HEK293T (cell line): Measurements from ENCODE around the gene KDM3B.

Experiments
- CTCF ChIA-PET: fragments of 350-600 bp; formaldehyde crosslinking; extraction: SDS; loops from one replicate; lab custom pipeline; 2021; ENCODE audit warnings: antibody characterized with exemption, inconsistent platforms; lab: Yijun Ruan, JAX
- POLR2A ChIA-PET: fragments of 350-600 bp; formaldehyde crosslinking; extraction: SDS; loops from one replicate; lab custom pipeline; 2020; ENCODE audit warnings: antibody characterized with exemption, inconsistent platforms; lab: Yijun Ruan, JAX
- DNase-seq: peaks from one replicate; pipeline ENCODE4 v3.0.0; 2012; ENCODE audit warnings: mixed read lengths; ENCODE audit errors: extremely low spot score
- ARNT ChIP-seq: fragments of 450-650 bp; IDR thresholded peaks from 2 replicates; pipeline ENCODE4 v1.6.1; 2017; ENCODE audit warnings: mild to moderate bottlenecking
- BHLHE40 ChIP-seq: fragments of 450-650 bp; IDR thresholded peaks from 2 replicates; pipeline ENCODE4 v1.6.1; 2016; ENCODE audit warnings: mild to moderate bottlenecking, moderate library complexity, borderline replicate concordance
- CTBP1 ChIP-seq: fragments of 450-650 bp; IDR thresholded peaks from 2 replicates; pipeline ENCODE4 v1.6.1; 2016; ENCODE audit warnings: borderline replicate concordance
- ELF4 ChIP-seq: fragments of 450-650 bp; IDR thresholded peaks from 2 replicates; pipeline ENCODE4 v1.6.1; 2017; ENCODE audit warnings: antibody characterized with exemption
- FOXA1 ChIP-seq: fragments of 450-650 bp; IDR thresholded peaks from 2 replicates; pipeline ENCODE4 v1.6.1; 2016; ENCODE audit warnings: mild to moderate bottlenecking
- FOXK2 ChIP-seq: fragments of 450-650 bp; IDR thresholded peaks from 2 replicates; pipeline ENCODE4 v1.6.1; 2016; ENCODE audit warnings: mild to moderate bottlenecking
- FOXM1 ChIP-seq: fragments of 450-650 bp; IDR thresholded peaks from 2 replicates; pipeline ENCODE4 v1.6.1; 2017; ENCODE audit warnings: mild to moderate bottlenecking, borderline replicate concordance
- HDGF ChIP-seq: fragments of 450-650 bp; IDR thresholded peaks from 2 replicates; pipeline ENCODE4 v1.6.1; 2017; ENCODE audit warnings: antibody characterized with exemption, borderline replicate concordance
- L3MBTL2 ChIP-seq: fragments of 450-650 bp; conservative IDR thresholded peaks from 2 replicates; pipeline ENCODE4 v1.6.1; 2016; ENCODE audit warnings: mild to moderate bottlenecking
- LEF1 ChIP-seq: fragments of 450-650 bp; IDR thresholded peaks from 2 replicates; pipeline ENCODE4 v1.6.1; 2017; ENCODE audit warnings: mild to moderate bottlenecking, borderline replicate concordance
- NFRKB ChIP-seq: fragments of 450-650 bp; IDR thresholded peaks from 2 replicates; pipeline ENCODE4 v1.6.1; 2016; ENCODE audit warnings: mild to moderate bottlenecking, moderate library complexity
- PKNOX1 ChIP-seq: fragments of 450-650 bp; IDR thresholded peaks from 2 replicates; pipeline ENCODE4 v1.6.1; 2016
- SP1 ChIP-seq: fragments of 450-650 bp; IDR thresholded peaks from 2 replicates; pipeline ENCODE4 v1.6.1; 2017
- SUZ12 ChIP-seq: fragments of 450-650 bp; IDR thresholded peaks from 2 replicates; pipeline ENCODE4 v1.6.1; 2016; ENCODE audit warnings: mild to moderate bottlenecking
- TARDBP ChIP-seq: fragments of 450-650 bp; IDR thresholded peaks from 2 replicates; pipeline ENCODE4 v1.6.1; 2016
- ZNF384 ChIP-seq: fragments of 450-650 bp; IDR thresholded peaks from 2 replicates; pipeline ENCODE4 v1.6.1; 2016

Gene KDM3B

GRCh38 chr5:138354387-138354786 lies 1.9 kb downstream of the KDM3B start:
- no peak for DNase-seq
- TF ChIP-seq SUZ12 = no peak
- TF ChIP-seq HDGF = no peak
- no peak for TF ChIP-seq FOXK2
- ChIA-PET POLR2A (interaction anchor here (0.9 to 8.9 kb wide), 9 partner anchors 15 to 221 kb away, joined by 3 to 124 read pairs (median 4); partner anchors contain the start of genes CDC23, CDC25C, EGR1 and ETF1), CTCF (interaction anchor here (1.6 to 4.6 kb wide), 4 partner anchors 12 to 132 kb away, joined by 4 to 55 read pairs (median 8); no protein-coding TSS in a partner anchor)

GRCh38 chr5:138354926-138355378 lies 2.5 kb downstream of the KDM3B start:
- ChIA-PET CTCF (interaction anchor here (1.6 to 4.6 kb wide), 3 partner anchors 12 to 58 kb away, joined by 4 to 55 read pairs (median 9); no protein-coding TSS in a partner anchor), POLR2A (interaction anchor here (0.9 to 8.9 kb wide), 7 partner anchors 17 to 221 kb away, joined by 3 to 124 read pairs (median 4); partner anchors contain the start of genes CDC23, CDC25C, EGR1 and ETF1)
- TF ChIP-seq ZNF384 (no peak), FOXK2 (no peak), PKNOX1 (peak; percentile 97)
- DNase-seq = peak; percentile 67

- ChIA-PET POLR2A (no interaction called here), CTCF (no interaction called here)
- DNase-seq = no peak
- TF ChIP-seq FOXM1 (no peak), PKNOX1 (no peak), SP1 (no peak), SUZ12 (no peak), ZNF384 (no peak), ELF4 (no peak), LEF1 (no peak), CTBP1 (no peak), FOXK2 (no peak), ARNT (no peak), FOXA1 (no peak), HDGF (no peak), NFRKB (no peak), TARDBP (no peak), L3MBTL2 (no peak), BHLHE40 (no peak)
These were observed 7.1 kb downstream of the KDM3B start for GRCh38 chr5:138359621-138360020.

GRCh38 chr5:138360941-138361452 lies 8.5 kb downstream of the KDM3B start:
- CTCF ChIA-PET = no interaction called here
- POLR2A ChIA-PET = no interaction called here

GRCh38 chr5:138364576-138364975 lies 12.1 kb downstream of the KDM3B start:
- POLR2A ChIA-PET = no interaction called here
- CTCF ChIA-PET = no interaction called here
- no peak for DNase-seq
- no peak for TF ChIP-seq ZNF384
- no peak for TF ChIP-seq SP1
- no peak for TF ChIP-seq CTBP1
- TF ChIP-seq FOXK2 = no peak
- TF ChIP-seq PKNOX1 = no peak
- no peak for TF ChIP-seq L3MBTL2
- TF ChIP-seq LEF1 = no peak
- no peak for TF ChIP-seq BHLHE40
- no peak for TF ChIP-seq FOXM1

More at GRCh38 chr5:138360941-138361452, 8.5 kb downstream of the KDM3B start:
- TF ChIP-seq FOXA1 = no peak
- TF ChIP-seq NFRKB = no peak
- TF ChIP-seq TARDBP = no peak
- no peak for TF ChIP-seq FOXM1
- no peak for TF ChIP-seq PKNOX1
- TF ChIP-seq BHLHE40 = no peak
- no peak for TF ChIP-seq CTBP1
- TF ChIP-seq ARNT = no peak
- no peak for TF ChIP-seq ZNF384
- no peak for TF ChIP-seq HDGF
- no peak for TF ChIP-seq SP1
- TF ChIP-seq LEF1 = no peak
- no peak for TF ChIP-seq L3MBTL2
- TF ChIP-seq FOXK2 = no peak
- TF ChIP-seq ELF4 = no peak
- no peak for TF ChIP-seq SUZ12
- DNase-seq = no peak

- no peak for TF ChIP-seq FOXA1
- TF ChIP-seq LEF1 = no peak
- no peak for TF ChIP-seq ELF4
- peak; percentile 91 for TF ChIP-seq PKNOX1
- TF ChIP-seq L3MBTL2 = no peak
- POLR2A ChIA-PET = interaction anchor here (0.6 to 1.2 kb wide), 2 partner anchors 16 to 188 kb away, joined by 3 to 4 read pairs; partner anchors contain the start of gene KIF20A
- CTCF ChIA-PET = interaction anchor here (0.8 to 1.6 kb wide), 3 partner anchors 12 to 15 kb away, joined by 3 to 8 read pairs (median 4); no protein-coding TSS in a partner anchor
- no peak for DNase-seq
These were observed 14.3 kb downstream of the KDM3B start for GRCh38 chr5:138366632-138367382.
